GM18867 (cell line): Measurements from ENCODE around the gene HTT.

Source experiments
- ATAC-seq: cut with Tn5 transposase; IDR thresholded peaks from one replicate; pipeline ENCODE4 v1.9.1; 2021; ENCODE audit warnings: mild to moderate bottlenecking, moderate library complexity; ENCODE audit not compliant: unreplicated experiment

The HTT gene

GRCh38 chr4:3198906-3199305 is 124.4 kb downstream of the HTT start:
- no peak for ATAC-seq

GRCh38 chr4:3199653-3200422 is 125.4 kb downstream of the HTT start:
- no peak for ATAC-seq

GRCh38 chr4:3200423-3201090 is 126.1 kb downstream of the HTT start:
- no peak for ATAC-seq

- ATAC-seq, result peak; percentile 60
These were observed 127.5 kb downstream of the HTT start for GRCh38 chr4:3201718-3202702.

GRCh38 chr4:3202836-3203820 is 128.6 kb downstream of the HTT start:
- ATAC-seq, result no peak

- no peak for ATAC-seq
These were observed 129.5 kb downstream of the HTT start for GRCh38 chr4:3203971-3204431.

- no peak for ATAC-seq
These were observed 131.5 kb downstream of the HTT start for GRCh38 chr4:3205995-3206394.

- ATAC-seq, result no peak
These were observed 132.1 kb downstream of the HTT start for GRCh38 chr4:3206439-3207100.

- ATAC-seq, result no peak
These were observed 133.1 kb downstream of the HTT start for GRCh38 chr4:3207531-3208037.

GRCh38 chr4:3208826-3209225 is 134.3 kb downstream of the HTT start:
- no peak for ATAC-seq

GRCh38 chr4:3209551-3210325 is 135.3 kb downstream of the HTT start:
- no peak for ATAC-seq

- ATAC-seq, result no peak
These were observed 136.0 kb downstream of the HTT start for GRCh38 chr4:3210467-3210866.

- no peak for ATAC-seq
These were observed 137.4 kb downstream of the HTT start for GRCh38 chr4:3211866-3212265.

- no peak for ATAC-seq
These were observed 138.1 kb downstream of the HTT start for GRCh38 chr4:3212391-3213105.

GRCh38 chr4:3213106-3213425 is 138.6 kb downstream of the HTT start:
- ATAC-seq, result no peak

- ATAC-seq, result no peak
These were observed 139.3 kb downstream of the HTT start for GRCh38 chr4:3213661-3214250.

- no peak for ATAC-seq
These were observed 140.8 kb downstream of the HTT start for GRCh38 chr4:3215256-3215655.

GRCh38 chr4:3215733-3216132 is 141.3 kb downstream of the HTT start:
- ATAC-seq, result no peak
